NCI-H2107 treated with DMSO at 0.1 percent for 48 hours (cell line): ENCODE measurements around the gene RELCH.
"Not testable (repeated sequence)": the region's sequence is repeated elsewhere in the genome, so short reads cannot be mapped to it uniquely, and the experiment has no call there.

Experiments used
- DNase-seq: peaks from one replicate; lab custom pipeline; 2025; ENCODE audit not compliant: unreplicated experiment; lab: John Stamatoyannopoulos, UW

Gene RELCH

GRCh38 chr18:62186774-62187542 is at the start of gene RELCH, which contains the start of gene PIGN:
RELCH (plus strand) TSS chr18:62187255; CDS start chr18:62187506, 251 bp downstream.
PIGN (minus strand) TSS chr18:62187056; CDS start chr18:62161353, 25,703 bp downstream.
- peak; percentile 99 for DNase-seq

DNA sequence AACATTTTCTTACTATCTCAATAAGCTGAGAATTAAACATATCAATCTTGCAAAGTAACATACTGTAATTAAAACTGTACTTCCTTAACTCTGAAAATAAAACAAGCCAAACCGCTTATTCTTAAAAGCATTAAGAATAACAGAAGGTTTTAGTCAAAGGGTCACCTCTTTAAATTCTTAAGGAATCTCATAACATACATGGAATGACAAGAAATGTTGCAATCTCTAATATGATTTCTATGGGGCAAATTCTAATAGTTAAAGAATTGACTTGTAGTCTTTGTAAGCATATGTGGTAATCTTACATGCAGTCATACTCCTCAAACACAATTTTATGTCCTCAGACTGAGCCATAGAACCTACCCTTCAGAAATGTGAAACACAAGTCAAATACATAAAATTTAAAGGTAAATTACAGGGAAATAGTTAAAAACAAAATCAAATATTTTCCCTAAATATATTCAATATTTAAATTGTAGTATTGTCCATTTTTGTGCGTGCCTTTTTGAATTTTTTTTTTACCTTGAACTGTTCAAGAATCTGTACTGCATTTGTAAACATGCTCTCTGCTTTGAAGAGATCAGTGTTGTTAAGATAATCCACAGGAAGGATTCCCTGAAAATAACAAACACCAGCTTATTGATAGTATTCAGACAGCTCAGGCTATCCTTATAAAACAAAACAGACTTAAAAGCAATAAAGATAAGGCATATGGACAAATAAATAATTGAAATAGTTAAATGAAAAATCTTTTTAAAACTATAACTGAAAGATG is 48.4 kb upstream of the RELCH start:
- DNase-seq = no peak

- no peak for DNase-seq
These were observed 46.8 kb upstream of the RELCH start for GRCh38 chr18:62140259-62140658.

- DNase-seq = no peak
These were observed 42.7 kb upstream of the RELCH start for GRCh38 chr18:62144338-62144737.

DNA sequence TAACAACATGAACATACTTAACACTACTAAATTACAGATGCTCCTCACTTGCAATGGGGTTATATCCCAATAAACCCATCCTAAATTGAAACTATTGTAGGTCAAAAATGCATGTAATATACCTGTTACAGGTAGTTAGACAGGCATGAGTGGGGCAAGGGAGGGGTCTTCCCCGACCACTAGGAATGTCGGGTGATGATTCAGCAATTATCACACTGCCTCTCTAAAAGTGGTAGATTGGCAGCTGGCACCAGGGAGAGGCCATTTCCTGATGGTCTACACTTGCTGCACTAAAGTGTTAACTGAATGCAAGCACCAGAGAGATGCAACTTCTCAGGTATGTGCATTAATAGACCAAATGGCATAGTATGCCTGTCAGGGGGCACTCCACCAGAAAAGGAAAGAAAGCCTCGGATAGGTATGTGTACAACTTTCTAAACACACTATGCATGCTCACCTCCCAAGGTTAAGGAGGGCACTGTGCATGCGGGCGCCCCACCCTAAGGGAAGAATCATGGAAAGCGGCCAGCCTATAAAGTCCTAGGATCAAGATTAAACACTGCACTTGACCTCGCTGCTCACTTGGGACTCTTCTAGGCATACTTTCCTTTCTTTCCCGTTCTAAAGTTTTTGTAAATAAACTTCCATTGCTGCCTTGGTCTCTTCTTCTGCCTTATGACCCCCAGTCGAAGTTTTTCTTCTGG is 35.8 kb upstream of the RELCH start:
- DNase-seq = no peak

GRCh38 chr18:62152844-62153243 is 34.2 kb upstream of the RELCH start:
- DNase-seq = no peak

- no peak for DNase-seq
These were observed 29.2 kb upstream of the RELCH start for GRCh38 chr18:62157843-62158242.

GRCh38 chr18:62164310-62164709 is 22.7 kb upstream of the RELCH start:
- DNase-seq = no peak

DNA sequence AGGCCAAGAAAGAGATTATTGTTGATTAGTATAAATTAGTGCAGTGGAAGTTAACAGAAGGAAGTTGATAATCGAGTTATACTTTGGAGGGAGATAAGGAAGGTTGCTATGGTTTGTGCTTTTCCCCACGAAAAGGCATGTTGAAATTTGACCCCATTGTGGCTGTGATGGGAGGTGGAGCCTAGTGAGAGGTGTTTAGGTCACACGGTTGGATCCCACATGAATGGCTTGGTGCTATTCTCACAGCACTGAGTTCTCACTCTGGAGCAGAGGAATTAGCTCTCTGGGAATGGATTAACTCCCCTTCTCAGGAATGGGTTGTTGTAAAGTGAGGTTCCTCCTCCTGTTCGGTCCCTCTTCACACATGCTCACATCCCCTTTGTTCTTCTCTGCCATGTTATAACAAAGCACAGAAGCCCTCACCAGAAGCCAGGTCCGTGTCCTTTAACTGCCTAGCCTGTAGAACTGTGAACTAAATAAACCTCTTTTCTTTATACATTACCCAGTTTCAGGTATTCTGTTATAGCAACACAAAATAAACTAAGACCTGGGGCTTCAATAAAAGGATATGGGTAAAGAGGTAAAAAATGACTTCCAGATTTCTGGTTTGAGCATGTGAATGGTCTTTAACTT is 22.1 kb upstream of the RELCH start:
- DNase-seq = no peak

DNA sequence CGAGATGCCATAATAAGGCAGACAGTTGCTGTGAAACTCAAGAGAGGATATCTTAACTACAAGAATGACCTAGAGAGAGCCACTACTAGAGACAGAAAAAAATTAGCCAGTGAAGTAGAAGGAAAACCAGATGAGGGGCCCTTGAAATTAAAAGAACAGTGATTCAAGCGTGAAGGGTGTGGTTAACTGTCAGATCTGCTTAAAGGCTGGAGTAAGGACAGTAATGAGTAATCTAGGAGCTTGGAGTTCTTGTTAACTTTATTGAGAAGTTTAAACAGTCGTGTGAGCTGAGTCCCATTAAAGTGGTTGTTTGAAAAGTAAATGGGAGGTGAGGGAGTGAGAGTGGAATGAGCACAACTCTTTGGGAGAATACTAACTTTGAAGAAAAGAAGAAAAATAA is 21.5 kb upstream of the RELCH start:
- no peak for DNase-seq

- DNase-seq = not testable (repeated sequence)
These were observed 20.5 kb upstream of the RELCH start for GRCh38 chr18:62166524-62166923.

- DNase-seq = no peak
These were observed 16.2 kb upstream of the RELCH start for GRCh38 chr18:62170857-62171256.

DNA sequence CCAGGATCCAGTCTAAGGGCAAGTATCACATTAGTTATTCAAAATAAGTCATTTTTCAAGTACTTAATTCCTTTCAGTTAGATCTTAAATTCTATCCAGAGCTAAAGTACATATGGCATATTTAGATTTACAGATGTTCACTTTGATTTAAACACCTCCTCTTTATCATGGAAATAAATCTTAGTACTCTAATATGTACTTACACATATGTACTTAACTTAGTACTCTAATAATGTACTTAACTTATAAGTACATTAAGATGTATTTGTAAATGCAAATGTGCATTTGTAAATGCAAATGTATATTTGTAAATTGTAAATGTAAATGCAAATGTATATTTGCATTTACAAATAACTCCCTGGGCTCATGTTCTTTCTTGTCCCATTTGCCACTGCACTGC is 14.8 kb upstream of the RELCH start:
- DNase-seq = no peak

DNA sequence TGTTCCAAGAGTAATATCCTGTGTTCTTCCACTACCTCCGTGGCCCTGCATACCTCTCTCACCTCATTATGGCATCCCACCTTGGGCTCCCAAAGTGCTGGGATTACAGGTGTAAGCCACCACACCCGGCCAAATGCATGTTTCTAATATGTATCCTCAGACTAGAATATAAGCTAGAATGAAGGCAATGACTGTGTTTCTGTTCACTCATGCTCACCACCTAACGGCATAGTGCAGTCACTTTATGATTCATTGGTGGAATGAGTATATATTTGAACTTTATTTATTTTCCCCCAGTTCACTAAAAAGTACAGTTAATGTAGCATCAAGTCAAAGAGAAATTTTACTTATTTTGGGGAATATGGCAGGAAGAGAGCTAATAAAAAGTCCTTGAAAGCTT is 11.5 kb upstream of the RELCH start:
- no peak for DNase-seq

DNA sequence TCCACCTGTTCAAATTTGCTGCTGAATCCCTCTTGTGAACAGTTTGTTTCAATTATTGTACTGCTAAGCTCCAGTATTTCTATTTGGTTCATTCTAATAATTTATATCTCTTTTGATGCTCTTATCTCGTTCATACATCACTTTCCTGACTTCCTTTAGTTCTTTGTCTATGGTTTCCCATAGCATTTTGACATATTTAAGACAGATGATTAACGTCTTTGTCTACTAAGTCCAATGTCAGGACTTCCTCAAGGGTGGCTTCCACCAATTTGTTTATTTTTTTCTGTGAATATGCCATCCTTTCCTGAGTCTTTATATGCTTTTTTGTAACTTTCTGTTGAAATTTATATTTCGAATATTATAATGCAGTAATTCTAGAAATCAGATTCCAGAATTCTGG is 9.8 kb upstream of the RELCH start:
- no peak for DNase-seq

- DNase-seq = no peak
These were observed 7.8 kb upstream of the RELCH start for GRCh38 chr18:62179213-62179612.

DNA sequence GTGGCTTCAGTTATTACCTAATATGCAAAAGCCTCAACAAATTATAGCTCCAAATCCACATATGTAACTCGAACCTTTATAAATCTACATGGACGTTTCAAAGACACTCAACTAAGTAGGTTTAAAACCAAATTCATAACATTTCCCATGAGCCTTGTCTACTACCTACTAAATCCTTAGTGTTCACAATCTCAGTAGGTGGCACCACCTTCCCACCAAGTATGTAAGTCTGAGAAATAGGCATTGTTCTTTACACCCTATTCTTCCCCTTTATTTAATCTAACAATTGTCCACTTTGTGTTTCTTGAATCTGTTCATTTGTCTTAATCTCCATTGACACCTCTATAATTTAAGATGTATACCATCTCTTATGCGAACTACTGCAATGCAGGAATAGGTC is 4.8 kb upstream of the RELCH start:
- DNase-seq = no peak

DNA sequence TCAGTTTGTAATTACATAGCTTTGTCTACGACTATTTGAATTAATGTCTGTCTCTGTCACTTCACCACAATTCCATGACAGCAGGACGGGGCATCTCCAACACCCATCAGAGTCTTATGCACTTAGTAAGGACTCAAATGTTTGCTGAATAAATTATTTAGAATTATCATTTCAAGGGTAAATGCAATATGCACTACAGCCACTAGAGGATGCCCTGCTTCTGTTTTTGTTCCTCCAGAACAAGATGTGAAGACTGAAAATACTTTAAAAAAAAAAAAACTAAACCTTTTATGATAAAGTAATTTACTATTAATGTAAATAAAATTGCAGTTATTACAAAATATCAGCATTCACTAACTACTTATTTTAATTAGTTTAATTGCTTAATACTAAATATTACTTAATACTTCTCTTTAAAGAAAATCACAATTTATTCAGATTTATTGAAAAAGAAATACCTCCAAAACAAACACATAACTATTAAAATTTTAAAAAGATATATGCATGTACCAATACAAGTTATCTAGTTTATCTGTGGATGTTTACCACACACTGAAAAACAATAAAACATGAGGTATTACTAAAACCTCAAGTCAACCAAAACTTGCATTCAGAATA is 3.4 kb upstream of the RELCH start:
- peak; percentile 48 for DNase-seq

GRCh38 chr18:62186499-62186773 is 619 bp upstream of the RELCH start:
- no peak for DNase-seq

DNA sequence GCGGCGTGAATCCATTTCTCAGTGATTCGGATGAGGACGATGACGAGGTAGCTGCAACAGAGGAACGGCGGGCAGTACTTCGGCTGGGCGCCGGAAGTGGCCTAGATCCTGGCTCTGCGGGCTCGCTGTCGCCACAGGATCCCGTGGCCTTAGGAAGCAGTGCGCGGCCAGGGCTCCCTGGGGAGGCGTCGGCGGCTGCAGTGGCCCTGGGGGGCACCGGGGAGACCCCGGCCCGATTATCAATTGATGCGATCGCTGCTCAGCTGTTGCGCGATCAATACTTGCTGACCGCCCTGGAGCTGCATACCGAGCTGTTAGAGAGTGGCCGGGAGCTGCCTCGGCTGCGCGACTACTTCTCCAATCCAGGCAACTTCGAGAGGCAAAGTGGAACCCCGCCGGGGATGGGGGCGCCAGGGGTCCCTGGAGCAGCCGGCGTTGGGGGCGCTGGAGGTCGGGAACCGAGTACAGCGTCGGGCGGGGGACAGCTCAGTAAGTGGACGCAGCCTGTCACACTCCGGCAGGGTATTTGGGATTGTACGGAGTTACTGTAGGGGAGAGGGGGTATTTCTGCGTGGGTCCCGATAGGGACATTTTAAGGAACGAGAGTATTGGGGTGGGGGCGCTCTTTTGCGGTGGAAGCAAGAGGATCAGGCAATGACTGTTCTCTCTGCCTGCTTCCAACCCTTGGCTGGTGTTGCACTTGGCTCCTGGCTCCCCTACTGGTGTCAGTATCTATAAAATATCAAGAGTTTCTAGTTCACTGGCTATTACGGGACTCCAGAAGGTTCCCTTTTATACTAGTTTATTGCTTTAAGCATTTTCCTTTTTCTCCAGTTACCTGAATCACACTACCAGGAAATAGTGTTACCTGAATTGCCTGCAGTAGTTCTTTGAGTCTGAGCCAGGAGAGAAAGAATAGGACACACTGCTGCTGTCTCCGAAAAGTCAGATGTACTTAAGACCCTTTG is 772 bp downstream of the RELCH start:
- peak; percentile 39 for DNase-seq
